Suprapubic skin (tissue), 4 donors: ENCODE measurements around the gene GABRB2.

ENCODE experiments used
- EP300 ChIP-seq: sonication (generic); formaldehyde crosslinking; IDR thresholded peaks from one replicate; pipeline ENCODE4 v1.6.1; 2017; ENCODE audit warnings: antibody characterized with exemption
- POLR2A ChIP-seq, 2 donors: fragments of 450-650 bp; IDR thresholded peaks; one replicate each; pipeline ENCODE4 v1.6.1; 2017; ENCODE audit warnings: antibody characterized with exemption in 2 of 2, mild to moderate bottlenecking in 2 of 2, moderate library complexity in 2 of 2
- POLR2AphosphoS5 ChIP-seq, 3 donors: sonication (generic); formaldehyde crosslinking; IDR thresholded peaks; one replicate each; pipeline ENCODE4 v1.6.1; 2017; ENCODE audit warnings: antibody characterized with exemption in 3 of 3
- TF ChIP-seq, protein P1 (sequence below), 2 donors: fragments of 200-600 bp in 1 of 2; fragments of 450-650 bp in 1 of 2; sonication (generic) in 1 of 2; IDR thresholded peaks; one replicate each; pipeline ENCODE4 v1.5.1; 2016 to 2019; ENCODE audit warnings: antibody characterized with exemption in 2 of 2, mild to moderate bottlenecking in 1 of 2, moderate library complexity in 1 of 2

- TF ChIP-seq POLR2AphosphoS5 (IDR thresholded peaks at IDR 0.05) (no peak), EP300 (no peak), POLR2A (IDR thresholded peaks at IDR 0.05) (no peak)
- TF ChIP-seq, protein P1, sequence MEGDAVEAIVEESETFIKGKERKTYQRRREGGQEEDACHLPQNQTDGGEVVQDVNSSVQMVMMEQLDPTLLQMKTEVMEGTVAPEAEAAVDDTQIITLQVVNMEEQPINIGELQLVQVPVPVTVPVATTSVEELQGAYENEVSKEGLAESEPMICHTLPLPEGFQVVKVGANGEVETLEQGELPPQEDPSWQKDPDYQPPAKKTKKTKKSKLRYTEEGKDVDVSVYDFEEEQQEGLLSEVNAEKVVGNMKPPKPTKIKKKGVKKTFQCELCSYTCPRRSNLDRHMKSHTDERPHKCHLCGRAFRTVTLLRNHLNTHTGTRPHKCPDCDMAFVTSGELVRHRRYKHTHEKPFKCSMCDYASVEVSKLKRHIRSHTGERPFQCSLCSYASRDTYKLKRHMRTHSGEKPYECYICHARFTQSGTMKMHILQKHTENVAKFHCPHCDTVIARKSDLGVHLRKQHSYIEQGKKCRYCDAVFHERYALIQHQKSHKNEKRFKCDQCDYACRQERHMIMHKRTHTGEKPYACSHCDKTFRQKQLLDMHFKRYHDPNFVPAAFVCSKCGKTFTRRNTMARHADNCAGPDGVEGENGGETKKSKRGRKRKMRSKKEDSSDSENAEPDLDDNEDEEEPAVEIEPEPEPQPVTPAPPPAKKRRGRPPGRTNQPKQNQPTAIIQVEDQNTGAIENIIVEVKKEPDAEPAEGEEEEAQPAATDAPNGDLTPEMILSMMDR (IDR thresholded peaks at IDR 0.05) = no peak
Observed at GRCh38 chr5:161256957-161257356, 289.6 kb downstream of the GABRB2 start.
